ENCODE data around the gene PSMD8. TPM values are rescaled to one million over a fixed set of nuclear protein-coding genes. Genes with fewer than 3 reads are reported as not detected.
A peak's percentile ranks its signal among the peaks of the same experiment; 100 is the strongest.

PSMD8 gene
- total and polyA plus RNA-seq, 8 donors, result 116 to 173 (median 128) TPM

GRCh38 chr19:38389101-38389925, 14.9 kb downstream of the PSMD8 start:
- intact Hi-C loops (cut with DNase I), result no loop called here
- no peak for ATAC-seq
- H3K27me3 ChIP-seq, result peaks cover 8 to 95% of the 10 kb centered on the region in 2 donors

GRCh38 chr19:38389957-38390924, 15.9 kb downstream of the PSMD8 start:
- H3K9me3 ChIP-seq, result no peaks in the 10 kb centered on the region
- DNase-seq, result peak in 1 of 4 donors; percentile 13
- peak overlapping the region in 1 of 2 donors; percentile 65 for H3K27ac ChIP-seq
- TF ChIP-seq CTCF (IDR thresholded peaks at IDR 0.05), result no peak
- intact Hi-C loops (cut with DNase I), result no loop called here
- peaks cover 0 to 12% of the 10 kb centered on the region in 2 donors for H3K36me3 ChIP-seq
- H3K27me3 ChIP-seq, result peaks cover 15 to 97% of the 10 kb centered on the region in 2 donors
- ATAC-seq, result no peak
- H3K4me1 ChIP-seq, result peaks cover 17 to 44% of the 10 kb centered on the region in 2 donors
- H3K4me3 ChIP-seq, result no peak overlapping the region

More at GRCh38 chr19:38389101-38389925, 14.9 kb downstream of the PSMD8 start:
- Histone ChIP-seq H3K27ac (peak overlapping the region; percentile 48 to 65), H3K9me3 (no peaks in the 10 kb centered on the region), H3K4me3 (peak overlapping the region; percentile 40 to 54), H3K36me3 (peaks cover 0 to 20% of the 10 kb centered on the region in 2 donors), H3K4me1 (peaks cover 17 to 42% of the 10 kb centered on the region in 2 donors)
- TF ChIP-seq CTCF (IDR thresholded peaks at IDR 0.05), result no peak
- no peak for DNase-seq

- H3K9me3 ChIP-seq, result no peaks in the 10 kb centered on the region
- TF ChIP-seq CTCF (IDR thresholded peaks at IDR 0.05), result no peak
- DNase-seq, result no peak
- no peak overlapping the region for H3K27ac ChIP-seq
- intact Hi-C loops (cut with DNase I), result no loop called here
- no peak for ATAC-seq
- H3K36me3 ChIP-seq, result no peaks in the 10 kb centered on the region
- H3K4me1 ChIP-seq, result peaks cover 11 to 35% of the 10 kb centered on the region in 2 donors
- H3K4me3 ChIP-seq, result no peak overlapping the region
- peaks cover 33 to 97% of the 10 kb centered on the region in 2 donors for H3K27me3 ChIP-seq
Measured at GRCh38 chr19:38391911-38392464, 17.6 kb downstream of the PSMD8 start.

GRCh38 chr19:38392707-38393308, 18.4 kb downstream of the PSMD8 start:
- ATAC-seq (no peak), DNase-seq (no peak)
- H3K9me3 ChIP-seq, result no peaks in the 10 kb centered on the region
- peaks cover 39 to 97% of the 10 kb centered on the region in 2 donors for H3K27me3 ChIP-seq
- intact Hi-C loops (cut with DNase I), result no loop called here
- no peak overlapping the region for H3K27ac ChIP-seq
- no peak for TF ChIP-seq CTCF (IDR thresholded peaks at IDR 0.05)
- H3K4me3 ChIP-seq, result no peak overlapping the region
- peaks cover 9 to 27% of the 10 kb centered on the region in 2 donors for H3K4me1 ChIP-seq
- H3K36me3 ChIP-seq, result no peaks in the 10 kb centered on the region
